GM12891 (cell line): ENCODE results near the gene GABRB1.
A peak's percentile ranks its signal among the peaks of the same experiment; 100 is the strongest.

Experiments
- DNase-seq: peaks from one replicate; pipeline ENCODE4 v3.0.0; 2011; ENCODE audit warnings: low spot score; ENCODE audit not compliant: insufficient read length
- FAIRE-seq: peaks from 2 replicates; lab custom pipeline; 2011; peaks lifted over from hg19 to GRCh38; lab: Jason Lieb, UNC
- PAX5 ChIP-seq: IDR thresholded peaks from 2 replicates; pipeline ENCODE4 v1.6.1; 2011; ENCODE audit warnings: low read length, moderate library complexity, mild to moderate bottlenecking; ENCODE audit not compliant: insufficient read depth, severe bottlenecking
- POLR2A ChIP-seq: IDR thresholded peaks from 2 replicates; pipeline ENCODE4 v1.6.1; 2011; ENCODE audit warnings: low read depth, low read length, control low read depth
- POLR2AphosphoS5 ChIP-seq: IDR thresholded peaks from 2 replicates; pipeline ENCODE4 v1.6.1; 2011; ENCODE audit warnings: low read depth, low read length, control low read depth
- POU2F2 ChIP-seq: IDR thresholded peaks from 2 replicates; pipeline ENCODE4 v1.6.1; 2011; ENCODE audit warnings: low read depth, mild to moderate bottlenecking, control low read depth, low read length, moderate library complexity
- SPI1 ChIP-seq: IDR thresholded peaks from 2 replicates; pipeline ENCODE4 v1.6.1; 2011; ENCODE audit warnings: low read depth, low read length, control low read depth
- TAF1 ChIP-seq: IDR thresholded peaks from 2 replicates; pipeline ENCODE4 v1.6.1; 2011; ENCODE audit warnings: low read depth, low read length, control low read depth

GABRB1 gene

DNA sequence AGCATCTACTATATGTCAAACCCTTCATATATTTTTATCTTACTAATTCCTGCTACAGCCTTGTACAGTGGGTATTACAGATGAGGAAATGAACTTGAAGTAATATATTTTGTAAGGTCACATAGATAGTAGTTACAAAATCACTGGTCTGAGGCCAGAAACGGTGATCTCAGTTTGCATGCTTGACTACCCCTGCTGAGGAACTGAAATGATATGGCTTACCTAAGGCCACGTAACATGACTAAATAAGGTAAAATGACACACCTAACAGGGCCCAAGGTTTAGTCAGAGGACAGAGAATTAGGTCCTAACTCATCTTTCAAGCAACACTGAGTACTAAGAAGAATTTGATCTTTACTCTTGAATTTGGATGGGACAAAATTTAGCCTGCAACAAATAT is 433.6 kb downstream of the GABRB1 start:
- peak; percentile 51 for FAIRE-seq
- peak; percentile 2 for DNase-seq
- TF ChIP-seq PAX5 (peak; percentile 64), POLR2AphosphoS5 (no peak), TAF1 (no peak), POLR2A (no peak), SPI1 (peak; percentile 93), POU2F2 (no peak)

DNA sequence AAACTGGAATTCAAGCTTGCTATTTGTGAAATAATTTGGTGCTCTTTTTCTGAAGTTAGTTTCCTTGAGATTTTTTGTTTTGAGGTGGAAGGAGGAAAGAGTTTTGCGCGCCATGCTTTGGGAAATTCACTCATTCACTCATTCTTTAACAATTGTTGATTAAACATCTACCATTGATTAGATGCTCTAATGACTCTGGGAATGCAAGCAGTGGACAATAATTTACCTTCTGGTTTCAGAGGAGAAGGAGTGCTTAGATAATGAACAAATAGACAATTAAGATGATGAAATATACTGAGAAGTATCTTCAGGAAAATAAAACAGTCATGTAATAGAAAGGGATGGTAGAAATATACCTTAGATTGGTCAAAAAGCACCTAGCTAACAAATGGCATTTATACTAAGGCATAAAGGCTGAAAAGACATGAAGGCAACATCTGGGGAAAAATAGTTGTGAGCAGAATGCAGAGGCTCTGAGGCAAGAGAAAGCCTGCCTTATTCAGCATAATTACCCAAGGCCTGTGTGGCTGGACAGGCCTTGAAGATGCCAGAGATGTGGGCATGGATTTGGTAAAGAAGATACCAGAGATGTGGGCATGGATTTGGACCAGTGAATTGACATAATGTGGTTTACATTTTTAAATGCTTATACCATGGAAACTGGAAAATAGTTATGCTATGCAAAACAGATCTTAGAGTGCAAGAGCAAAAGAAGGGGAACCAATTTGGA is 434.9 kb downstream of the GABRB1 start:
- DNase-seq (no peak), FAIRE-seq (no peak)
- TF ChIP-seq POLR2AphosphoS5 (no peak), PAX5 (no peak), POLR2A (no peak), POU2F2 (no peak), SPI1 (no peak), TAF1 (no peak)

DNA sequence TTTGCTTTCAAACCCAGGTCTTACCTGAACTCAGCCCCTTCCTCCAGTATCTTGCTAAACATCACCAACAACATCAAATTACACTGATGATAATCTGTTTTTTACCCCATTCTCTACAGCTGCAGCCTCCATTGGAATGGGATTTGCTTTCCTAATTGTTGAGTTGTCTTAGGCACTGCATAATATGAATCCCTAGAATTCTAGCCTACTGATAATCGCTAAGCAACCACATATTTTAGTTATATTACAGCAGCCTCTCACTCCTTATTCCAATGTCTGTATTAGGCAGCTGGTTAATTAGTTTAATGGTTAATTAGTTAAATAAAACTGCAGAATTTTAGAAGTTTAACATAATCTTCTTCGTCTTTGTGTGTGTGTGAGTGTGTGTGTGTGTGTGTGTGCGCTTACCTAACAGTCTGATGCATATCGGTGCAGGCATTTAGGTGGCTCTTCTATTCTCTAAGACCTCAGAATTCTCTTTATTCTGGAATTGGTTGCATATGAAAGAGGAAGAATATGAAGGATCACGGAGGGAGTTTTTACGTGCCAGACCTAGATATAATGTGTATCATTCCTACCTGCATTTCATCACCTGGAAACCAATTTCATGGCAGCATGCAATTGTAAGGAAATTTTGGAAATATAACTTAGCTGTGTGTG is 437.5 kb downstream of the GABRB1 start:
- DNase-seq, result no peak
- no peak for FAIRE-seq
- TF ChIP-seq POLR2A, result no peak
- TF ChIP-seq POLR2AphosphoS5, result no peak
- no peak for TF ChIP-seq POU2F2
- no peak for TF ChIP-seq TAF1
- no peak for TF ChIP-seq PAX5
- TF ChIP-seq SPI1, result no peak

DNA sequence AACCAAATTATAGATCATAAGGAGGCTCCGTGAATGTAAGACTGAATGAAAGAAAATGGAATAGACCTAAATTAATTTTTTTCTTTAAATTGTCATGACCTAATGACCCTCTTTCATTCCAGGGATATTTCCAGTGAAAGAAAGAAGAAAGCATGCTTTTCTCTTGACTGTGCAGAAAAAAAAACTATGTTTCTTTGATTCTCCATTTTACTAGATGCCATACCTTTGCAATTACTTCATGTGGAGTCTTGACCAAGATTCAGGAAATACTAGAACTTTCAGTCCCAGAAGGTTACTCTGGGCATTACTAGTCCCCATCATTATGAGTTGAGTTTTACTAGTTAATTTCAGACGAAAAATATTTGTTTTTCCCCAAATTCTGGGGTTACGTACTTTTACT is 438.6 kb downstream of the GABRB1 start:
- no peak for FAIRE-seq
- TF ChIP-seq POU2F2 (no peak), TAF1 (no peak), PAX5 (no peak), POLR2A (no peak), SPI1 (no peak), POLR2AphosphoS5 (no peak)

DNA sequence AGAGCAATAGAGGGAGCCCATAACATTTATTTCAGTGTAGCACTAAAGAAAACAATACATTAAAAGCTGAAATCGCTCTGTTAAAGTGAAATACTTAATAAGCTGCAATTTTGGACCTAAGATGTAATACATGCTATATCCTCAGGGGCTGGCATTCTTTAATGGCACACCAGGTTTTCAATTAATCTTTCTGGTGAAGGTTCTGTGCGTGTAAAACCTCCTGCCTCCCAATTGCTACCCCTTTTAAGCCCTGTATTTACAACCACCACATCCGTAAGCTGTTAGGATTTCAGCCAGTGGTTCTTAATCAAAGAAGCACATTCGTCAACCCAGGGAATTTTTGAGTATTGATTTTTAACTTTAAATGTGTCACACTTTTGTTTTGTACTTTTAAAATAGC is 439.7 kb downstream of the GABRB1 start:
- no peak for TF ChIP-seq POLR2AphosphoS5
- TF ChIP-seq POU2F2, result no peak
- no peak for TF ChIP-seq PAX5
- no peak for TF ChIP-seq TAF1
- TF ChIP-seq POLR2A, result no peak
- TF ChIP-seq SPI1, result no peak
- DNase-seq, result no peak
- FAIRE-seq, result no peak

More for the DNA sequence above, 438.6 kb downstream of the GABRB1 start:
- DNase-seq, result no peak

DNA sequence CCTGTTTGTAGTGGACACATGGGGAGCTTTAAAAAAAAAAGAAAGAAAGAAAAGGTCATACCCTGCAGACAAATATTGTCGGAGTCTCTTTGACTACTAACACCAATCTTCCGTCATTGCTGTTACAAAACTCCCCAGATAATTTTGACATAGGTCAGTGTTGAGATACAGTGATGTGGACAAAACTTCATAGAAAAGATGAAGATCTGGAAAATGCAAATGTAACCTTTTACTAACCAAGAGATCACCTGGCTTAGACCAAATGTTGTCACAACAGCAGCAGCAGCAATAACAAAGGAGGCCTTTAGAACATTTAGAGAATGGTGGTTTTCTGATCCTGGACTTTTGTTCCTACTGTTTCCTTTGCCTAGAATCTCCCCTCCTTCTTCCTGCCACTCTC is 440.2 kb downstream of the GABRB1 start:
- DNase-seq, result no peak
- FAIRE-seq, result no peak
- TF ChIP-seq POLR2AphosphoS5, result no peak
- TF ChIP-seq SPI1, result no peak
- TF ChIP-seq POLR2A, result no peak
- TF ChIP-seq POU2F2, result no peak
- no peak for TF ChIP-seq PAX5
- no peak for TF ChIP-seq TAF1

DNA sequence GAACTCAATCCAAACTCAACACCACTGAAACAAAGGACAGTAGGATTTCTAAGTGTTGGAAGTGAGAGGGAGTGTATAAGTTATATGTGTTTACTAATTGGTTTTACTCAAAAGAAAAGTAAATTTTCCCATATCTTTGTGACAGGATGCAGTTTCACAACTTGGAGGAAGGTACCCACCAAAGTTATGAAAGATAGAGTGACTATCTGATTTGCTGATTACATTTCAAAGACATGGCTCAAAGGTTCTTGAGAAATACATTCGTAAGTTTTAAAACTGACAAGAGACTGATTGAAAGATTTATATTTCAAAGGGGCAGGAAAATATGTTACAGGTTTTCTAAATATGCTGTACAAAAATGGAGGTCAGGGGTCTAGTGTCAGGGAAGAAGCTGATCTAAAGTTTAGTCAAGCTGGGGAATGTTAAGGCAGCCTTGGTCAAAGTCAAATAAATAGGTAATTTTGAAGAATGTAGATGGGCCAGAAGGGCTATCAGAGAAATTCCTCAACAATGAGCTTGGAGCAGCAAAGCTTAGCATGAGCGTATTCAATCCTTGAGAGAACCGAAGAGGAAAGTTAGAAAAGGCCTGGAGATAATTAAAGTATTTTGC is 441.9 kb downstream of the GABRB1 start:
- no peak for FAIRE-seq
- no peak for DNase-seq
- no peak for TF ChIP-seq POLR2A
- TF ChIP-seq POU2F2, result no peak
- no peak for TF ChIP-seq SPI1
- no peak for TF ChIP-seq PAX5
- no peak for TF ChIP-seq POLR2AphosphoS5
- TF ChIP-seq TAF1, result no peak

DNA sequence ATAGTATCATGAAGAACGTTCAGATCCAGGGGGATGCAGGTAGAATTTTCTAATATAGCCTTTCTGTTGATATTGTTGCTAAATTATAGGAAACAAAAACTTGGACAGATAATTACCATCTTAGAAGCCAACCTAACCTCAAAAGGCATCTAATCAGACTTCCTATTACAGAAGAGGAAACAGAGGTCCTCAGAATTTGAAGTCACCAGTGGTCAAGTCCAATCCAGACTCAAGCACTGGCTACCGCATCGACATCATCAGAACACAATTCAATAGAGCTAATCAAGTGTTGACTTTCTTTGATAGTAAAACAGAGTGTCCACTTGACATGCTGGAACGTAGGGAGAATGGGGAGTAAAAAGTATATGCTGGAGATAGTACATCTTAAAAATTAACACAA is 443.4 kb downstream of the GABRB1 start:
- TF ChIP-seq POU2F2 (no peak), TAF1 (no peak), POLR2AphosphoS5 (no peak), POLR2A (no peak), SPI1 (no peak), PAX5 (no peak)
- no peak for DNase-seq
- FAIRE-seq, result no peak

DNA sequence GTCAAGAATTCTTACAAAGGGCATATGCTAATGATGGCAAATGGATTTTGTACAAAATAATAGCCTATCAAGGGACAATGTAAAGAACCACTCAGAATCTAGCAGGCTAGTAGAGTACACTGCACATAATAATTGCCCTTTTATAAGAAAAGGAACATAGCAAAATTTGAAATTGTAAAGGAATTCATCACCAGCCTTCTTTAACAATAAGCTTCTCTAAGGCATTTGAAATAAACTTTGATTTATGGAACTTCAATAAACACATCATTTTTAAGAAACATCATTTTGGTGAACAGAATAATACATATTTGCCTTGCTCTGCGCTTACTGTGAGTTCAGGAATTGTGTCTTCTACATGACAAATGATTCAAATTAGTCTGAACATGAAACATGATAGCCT is 444.0 kb downstream of the GABRB1 start:
- FAIRE-seq (no peak), DNase-seq (no peak)
- no peak for TF ChIP-seq PAX5
- TF ChIP-seq POLR2AphosphoS5, result no peak
- TF ChIP-seq TAF1, result no peak
- TF ChIP-seq POLR2A, result no peak
- TF ChIP-seq POU2F2, result no peak
- TF ChIP-seq SPI1, result no peak
